HG03280 (cell line): Measurements from ENCODE around the gene HNRNPH3.

Source experiments
- ATAC-seq: cut with Tn5 transposase; IDR thresholded peaks from one replicate; pipeline ENCODE4 v1.9.1; 2021; ENCODE audit warnings: mild to moderate bottlenecking, moderate library complexity; ENCODE audit not compliant: unreplicated experiment

Gene HNRNPH3

GRCh38 chr10:68371604-68372003 lies 39.7 kb downstream of the HNRNPH3 start:
- ATAC-seq = no peak

GRCh38 chr10:68385740-68386139 lies 53.9 kb downstream of the HNRNPH3 start:
- no peak for ATAC-seq
